Ishikawa (cell line): ENCODE results near the gene SSTR5.

ENCODE experiments used
- CEBPB ChIP-seq: IDR thresholded peaks from 2 replicates; pipeline ENCODE4 v1.6.1; 2012
- CREB1 ChIP-seq: IDR thresholded peaks from 2 replicates; pipeline ENCODE4 v1.6.1; 2012; ENCODE audit warnings: low read depth
- EGR1 ChIP-seq: IDR thresholded peaks from 2 replicates; pipeline ENCODE4 v1.6.1; 2012
- EP300 ChIP-seq: IDR thresholded peaks from 2 replicates; pipeline ENCODE4 v1.6.1; 2012; ENCODE audit warnings: borderline replicate concordance
- FOXM1 ChIP-seq: IDR thresholded peaks from 2 replicates; pipeline ENCODE4 v1.6.1; 2012; ENCODE audit warnings: low read depth, borderline replicate concordance
- MAX ChIP-seq: IDR thresholded peaks from 2 replicates; pipeline ENCODE4 v1.6.1; 2012
- NFIC ChIP-seq: IDR thresholded peaks from 2 replicates; pipeline ENCODE4 v1.6.1; 2012
- RAD21 ChIP-seq: IDR thresholded peaks from 2 replicates; pipeline ENCODE4 v1.6.1; 2012; ENCODE audit warnings: low read depth
- REST ChIP-seq: IDR thresholded peaks from 2 replicates; pipeline ENCODE4 v1.6.1; 2012; ENCODE audit warnings: low read depth, mild to moderate bottlenecking
- TAF1 ChIP-seq: IDR thresholded peaks from 2 replicates; pipeline ENCODE4 v1.6.1; 2012; ENCODE audit warnings: low read depth, mild to moderate bottlenecking
- TCF12 ChIP-seq: IDR thresholded peaks from 2 replicates; pipeline ENCODE4 v1.6.1; 2012; ENCODE audit warnings: low read depth
- TEAD4 ChIP-seq: IDR thresholded peaks from 2 replicates; pipeline ENCODE4 v1.6.1; 2012
- YY1 ChIP-seq: IDR thresholded peaks from 2 replicates; pipeline ENCODE4 v1.6.1; 2012; ENCODE audit warnings: low read depth
- ZBTB7A ChIP-seq: IDR thresholded peaks from 2 replicates; pipeline ENCODE4 v1.6.1; 2012; ENCODE audit warnings: low read depth
- TF ChIP-seq, protein P1 (sequence below): IDR thresholded peaks from 2 replicates; pipeline ENCODE4 v1.6.1; 2012

Gene SSTR5

GRCh38 chr16:1053700-1054368 is 18.7 kb upstream of the SSTR5 start:
- TF ChIP-seq TCF12 (no peak), EGR1 (no peak), REST (no peak), TAF1 (no peak), FOXM1 (no peak), ZBTB7A (no peak), YY1 (no peak), CEBPB (no peak), EP300 (no peak), NFIC (no peak), TEAD4 (no peak), MAX (no peak), RAD21 (no peak), CREB1 (no peak)
- TF ChIP-seq, protein P1, sequence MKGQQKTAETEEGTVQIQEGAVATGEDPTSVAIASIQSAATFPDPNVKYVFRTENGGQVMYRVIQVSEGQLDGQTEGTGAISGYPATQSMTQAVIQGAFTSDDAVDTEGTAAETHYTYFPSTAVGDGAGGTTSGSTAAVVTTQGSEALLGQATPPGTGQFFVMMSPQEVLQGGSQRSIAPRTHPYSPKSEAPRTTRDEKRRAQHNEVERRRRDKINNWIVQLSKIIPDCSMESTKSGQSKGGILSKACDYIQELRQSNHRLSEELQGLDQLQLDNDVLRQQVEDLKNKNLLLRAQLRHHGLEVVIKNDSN, result no peak

DNA sequence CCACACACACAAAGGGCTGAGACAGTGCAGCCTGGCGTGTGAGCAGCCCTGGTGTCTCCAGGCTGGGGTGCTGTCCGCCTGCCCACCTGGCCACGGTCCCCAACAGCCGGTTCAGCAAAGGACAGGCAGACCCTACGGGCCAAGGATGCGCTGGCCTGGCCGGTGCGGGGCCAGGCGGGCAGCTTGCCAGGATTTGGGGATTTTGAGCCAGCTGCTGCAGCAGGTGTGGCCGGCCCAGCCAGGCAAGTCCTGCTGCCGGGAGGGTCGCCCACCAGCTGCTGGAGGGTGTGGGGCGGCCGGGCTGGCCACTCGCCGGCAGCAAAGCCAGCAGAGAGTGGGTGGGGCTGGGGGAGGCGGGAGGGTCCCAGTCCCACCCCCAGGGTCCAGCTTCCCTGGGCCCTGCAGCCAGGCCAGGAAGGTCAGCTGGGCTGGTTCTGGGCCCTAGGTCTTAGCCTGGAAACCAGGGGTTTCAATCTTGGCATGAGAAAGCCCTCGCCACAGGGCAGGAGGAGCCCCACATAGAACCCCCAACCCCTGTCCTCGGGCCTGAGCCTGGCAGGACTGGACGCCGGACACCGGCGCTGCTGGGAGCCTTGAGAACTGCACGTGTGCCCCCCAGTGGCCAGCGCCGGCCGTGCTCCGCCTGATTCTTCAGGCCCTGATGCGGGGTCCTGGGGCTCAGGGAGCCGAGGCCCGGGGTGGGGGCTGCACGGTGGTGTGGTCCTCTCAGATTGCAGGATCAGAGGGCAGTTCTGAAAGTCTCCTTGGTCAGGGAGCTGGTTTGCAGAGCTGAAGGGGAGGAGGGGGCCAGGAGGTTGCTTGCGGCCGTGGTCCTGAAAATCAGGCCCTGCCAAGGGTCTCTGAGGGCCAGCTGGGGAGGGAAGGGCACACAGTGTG is 17.6 kb upstream of the SSTR5 start:
- peak; percentile 59; the same call in 1 of the 2 replicates for TF ChIP-seq ZBTB7A
- no peak for TF ChIP-seq YY1
- TF ChIP-seq TCF12, result no peak
- TF ChIP-seq RAD21, result peak; percentile 86

GRCh38 chr16:1055557-1055924 is 17.0 kb upstream of the SSTR5 start:
- TF ChIP-seq REST (no peak), EGR1 (no peak), MAX (no peak), CEBPB (no peak), NFIC (no peak), RAD21 (no peak), ZBTB7A (no peak), TAF1 (no peak), CREB1 (no peak), FOXM1 (no peak), YY1 (no peak), TEAD4 (no peak)
- TF ChIP-seq, protein P1, result no peak

DNA sequence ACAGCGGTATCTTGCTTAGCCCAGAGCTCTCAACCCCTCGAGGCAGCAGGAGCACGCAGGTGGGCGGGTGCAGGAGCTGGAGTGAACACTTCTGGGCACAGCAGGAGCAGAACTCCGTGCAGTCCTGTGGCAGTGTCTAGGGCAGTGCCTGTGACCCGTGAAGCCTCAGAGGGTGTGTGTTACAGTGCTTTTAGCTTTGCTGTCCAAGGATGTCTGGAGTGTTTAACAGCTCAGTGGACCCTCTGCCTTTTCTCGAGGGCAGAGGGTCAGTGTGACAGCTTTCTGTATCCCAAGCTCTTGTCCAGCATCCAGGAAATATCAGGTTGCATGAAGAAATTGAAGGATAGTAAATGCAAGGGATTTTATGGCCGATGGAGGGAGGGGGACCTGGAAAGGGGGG is 16.4 kb upstream of the SSTR5 start:
- TF ChIP-seq MAX (peak; percentile 49; the same call in 1 of the 2 replicates), REST (no peak), TCF12 (no peak), TAF1 (no peak), RAD21 (no peak), EP300 (no peak)
